ENCODE measurements around the gene RNF34.

Gene RNF34

DNA sequence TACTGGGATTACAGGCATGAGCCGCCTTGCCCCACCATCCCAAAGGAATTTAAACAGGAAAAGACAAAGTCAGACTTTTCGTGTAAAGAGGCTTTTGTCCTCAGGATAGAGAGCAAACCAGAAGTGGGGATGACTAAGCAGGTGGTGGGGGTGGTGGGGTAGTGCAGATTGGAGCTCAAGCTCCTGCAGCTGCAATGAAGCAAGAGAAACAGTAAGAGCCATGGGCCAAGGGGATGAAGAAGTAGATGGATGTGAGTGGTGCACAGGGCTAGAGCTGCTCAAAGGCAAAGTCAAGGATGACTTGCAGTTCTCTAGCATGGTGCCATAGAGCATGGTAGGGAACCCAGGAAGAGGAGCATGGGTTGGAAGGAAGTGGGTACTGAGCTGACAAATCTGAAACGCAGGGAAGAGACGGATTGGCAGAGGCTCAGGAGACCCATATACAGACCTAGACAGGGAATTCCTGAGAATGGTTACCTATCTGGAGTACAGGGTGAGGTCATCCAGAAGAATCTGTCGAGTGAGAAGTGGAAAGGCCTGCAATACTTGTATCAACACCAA, 11.4 kb upstream of the RNF34 start:
- in situ Hi-C loops (cut with HindIII; ENCODE audit: low sequenced_read_pairs): no loop called here

- in situ Hi-C loops (cut with HindIII; ENCODE audit: low sequenced_read_pairs): no loop called here
These were observed 9.1 kb upstream of the RNF34 start for GRCh38 chr12:121390856-121391255.

DNA sequence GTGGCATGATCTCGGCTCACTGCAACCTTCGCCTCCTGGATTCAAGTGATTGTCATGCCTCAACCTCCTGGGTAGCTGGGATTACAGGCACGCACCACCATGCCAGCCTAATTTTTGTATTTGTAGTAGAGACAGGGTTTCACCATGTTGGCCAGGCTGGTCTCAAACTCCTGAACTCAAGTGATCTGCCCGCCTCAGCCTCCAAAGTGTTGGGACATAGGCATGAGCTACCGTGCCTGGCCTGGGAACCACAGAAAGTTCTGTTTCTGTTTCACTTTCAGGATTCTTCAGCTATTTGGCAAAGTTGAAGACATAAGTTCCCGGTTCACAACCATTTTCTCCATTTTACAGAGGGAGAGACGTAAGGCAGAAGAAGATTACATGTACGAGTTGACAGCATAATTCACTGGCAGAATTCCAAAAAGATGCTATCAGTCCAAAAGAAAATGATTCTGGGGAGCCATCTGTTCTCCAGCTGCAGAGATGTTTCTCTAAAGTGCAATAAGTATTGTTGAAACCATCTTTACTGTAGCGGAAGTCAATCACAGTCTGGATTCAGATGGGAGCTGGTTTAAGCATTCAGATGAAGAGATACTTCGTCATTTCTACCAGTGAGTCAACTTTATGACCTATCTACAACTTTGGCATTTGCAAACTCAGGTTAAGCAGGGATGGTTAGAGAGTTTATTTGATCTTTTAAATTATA, 8.1 kb upstream of the RNF34 start:
- in situ Hi-C loops (cut with HindIII; ENCODE audit: low sequenced_read_pairs): no loop called here

GRCh38 chr12:121392325-121392716, 7.6 kb upstream of the RNF34 start:
- in situ Hi-C loops (cut with HindIII; ENCODE audit: low sequenced_read_pairs): no loop called here

DNA sequence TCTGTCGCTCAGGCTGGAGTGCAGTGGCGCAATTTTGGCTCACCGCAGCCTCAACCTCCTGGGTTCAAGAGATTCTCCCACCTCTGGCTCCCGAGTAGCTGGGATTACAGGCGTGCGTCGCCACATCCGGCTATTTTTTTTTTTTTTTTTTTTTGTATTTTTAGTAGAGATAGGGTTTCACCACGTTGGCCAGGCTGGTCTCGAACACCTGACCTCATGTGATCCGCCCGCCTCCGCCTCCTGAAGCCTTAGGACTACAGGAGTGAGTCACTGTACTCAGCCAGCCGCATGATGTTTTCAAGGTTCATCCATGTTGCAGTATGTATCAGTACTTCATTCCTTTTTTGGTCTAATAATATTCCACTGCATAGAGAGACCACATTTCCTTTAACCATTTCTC, 2.4 kb upstream of the RNF34 start:
- in situ Hi-C loops (cut with HindIII; ENCODE audit: low sequenced_read_pairs): no loop called here

DNA sequence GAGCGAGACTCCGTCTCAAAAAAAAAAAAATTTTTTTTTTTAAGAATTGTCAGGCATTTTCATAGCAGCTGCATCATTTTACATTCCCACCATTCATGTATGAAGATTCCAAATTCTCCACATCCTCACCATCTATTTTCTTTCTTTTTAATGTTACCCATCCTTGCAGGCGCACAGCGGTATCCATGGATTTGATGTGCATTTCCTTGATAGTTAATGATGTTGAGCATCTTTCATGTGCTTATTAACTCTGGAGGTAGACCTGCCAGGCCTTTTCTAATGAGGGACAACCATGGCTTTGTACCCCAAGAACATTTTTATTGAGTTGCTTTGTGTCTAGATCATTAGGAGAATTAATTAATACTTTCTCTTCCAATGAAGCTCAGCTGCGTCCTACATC, 1.6 kb upstream of the RNF34 start:
- in situ Hi-C loops (cut with HindIII; ENCODE audit: low sequenced_read_pairs): no loop called here

DNA sequence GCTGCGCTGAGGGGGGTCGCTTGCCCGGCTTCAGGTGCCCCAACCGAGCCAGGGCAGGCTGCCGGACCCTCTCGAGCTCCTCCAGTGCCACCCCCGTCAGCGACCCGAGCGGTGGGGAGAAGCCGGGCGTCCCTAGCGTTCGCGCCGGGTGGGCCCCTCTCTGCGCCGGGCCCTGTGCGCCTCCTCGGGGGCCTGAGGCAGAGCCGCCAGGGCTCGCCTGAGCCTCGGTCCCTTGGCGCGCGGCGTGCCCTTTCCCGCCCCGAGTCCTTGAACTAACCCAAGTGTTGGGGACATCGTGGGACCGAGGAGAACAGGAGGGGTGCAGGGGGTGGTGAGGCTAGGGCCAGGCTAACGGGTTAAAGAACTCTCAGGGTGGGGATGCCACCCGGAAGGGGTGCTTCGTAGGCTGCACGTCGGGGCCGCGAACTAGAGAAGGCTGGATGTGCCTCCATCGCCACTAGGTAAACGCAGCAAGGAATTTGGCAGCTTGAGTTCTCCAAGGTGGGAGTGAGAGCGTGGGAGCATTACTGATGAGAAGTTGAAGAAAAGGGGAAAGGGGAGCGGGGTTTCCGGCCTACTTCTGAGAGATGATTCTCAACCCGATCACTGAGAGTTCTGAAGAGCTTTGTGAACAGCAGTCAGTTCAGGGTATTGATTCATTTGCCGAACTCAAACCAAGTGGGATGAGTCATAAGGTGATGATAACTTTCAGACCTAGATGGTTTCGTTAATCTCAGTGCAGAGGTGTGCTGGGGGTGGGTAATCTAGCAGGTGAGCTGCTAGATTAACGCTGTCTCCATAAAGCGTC, 618 bp downstream of the RNF34 start:
- in situ Hi-C loops (cut with HindIII; ENCODE audit: low sequenced_read_pairs): no loop called here

DNA sequence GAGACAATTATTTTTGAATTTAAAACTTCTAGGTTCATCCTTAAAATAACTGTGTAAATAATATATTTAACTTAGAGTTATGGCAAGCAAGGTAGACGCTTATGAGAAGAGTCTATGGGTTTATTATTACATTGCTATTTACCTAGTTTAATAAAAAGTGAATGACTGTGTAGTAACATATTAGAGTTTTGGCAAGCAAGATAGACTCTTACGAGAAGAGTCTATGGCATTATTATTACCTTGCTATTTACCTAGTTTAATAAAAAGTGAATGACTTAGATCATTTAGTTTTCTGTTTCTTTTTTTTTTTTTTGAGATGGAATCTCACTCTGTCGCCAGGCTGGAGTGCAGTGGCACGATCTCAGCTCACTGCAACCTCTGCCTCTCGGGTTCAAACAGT, 3.8 kb downstream of the RNF34 start:
- in situ Hi-C loops (cut with HindIII; ENCODE audit: low sequenced_read_pairs): no loop called here

GRCh38 chr12:121404734-121405133, 4.8 kb downstream of the RNF34 start:
- in situ Hi-C loops (cut with HindIII; ENCODE audit: low sequenced_read_pairs): no loop called here

DNA sequence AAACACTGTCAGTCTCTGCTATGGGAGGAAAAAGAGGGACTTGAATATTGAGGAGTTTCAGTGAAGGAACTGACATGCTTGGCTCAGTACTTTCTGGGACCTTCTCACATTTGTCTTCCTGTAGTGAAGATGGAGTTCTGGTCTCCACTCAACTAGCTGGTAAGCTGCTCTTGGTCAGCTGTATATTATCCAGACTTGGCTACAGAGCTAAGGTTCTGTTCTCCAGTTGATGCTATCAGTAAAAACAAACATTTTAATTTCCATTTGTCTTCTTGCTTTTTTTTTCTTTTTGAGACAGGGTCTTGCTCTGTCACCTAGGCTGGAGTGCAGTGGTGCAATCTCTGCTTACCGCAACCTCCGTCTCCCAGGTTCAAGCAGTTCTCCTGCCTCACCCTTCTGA, 5.3 kb downstream of the RNF34 start:
- in situ Hi-C loops (cut with HindIII; ENCODE audit: low sequenced_read_pairs): no loop called here

DNA sequence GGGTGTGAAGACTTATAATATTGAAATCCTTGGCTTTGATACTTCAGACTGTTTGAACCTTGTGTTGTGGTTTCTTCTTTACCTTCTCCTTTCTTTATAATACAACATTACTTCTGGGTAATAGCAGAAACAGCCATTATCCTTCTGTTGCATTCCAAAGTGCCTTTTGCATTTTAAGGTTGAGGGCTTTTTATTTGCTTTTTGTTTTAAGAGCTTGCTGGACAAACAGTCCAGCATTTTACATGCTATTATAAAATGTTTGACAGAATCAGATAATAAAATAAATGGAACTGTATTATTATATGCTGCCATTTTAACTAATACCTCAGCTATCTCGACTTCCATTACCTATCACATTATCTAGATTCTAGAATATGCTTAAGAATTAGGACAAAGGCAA, 14.0 kb downstream of the RNF34 start:
- in situ Hi-C loops (cut with HindIII; ENCODE audit: low sequenced_read_pairs): no loop called here

DNA sequence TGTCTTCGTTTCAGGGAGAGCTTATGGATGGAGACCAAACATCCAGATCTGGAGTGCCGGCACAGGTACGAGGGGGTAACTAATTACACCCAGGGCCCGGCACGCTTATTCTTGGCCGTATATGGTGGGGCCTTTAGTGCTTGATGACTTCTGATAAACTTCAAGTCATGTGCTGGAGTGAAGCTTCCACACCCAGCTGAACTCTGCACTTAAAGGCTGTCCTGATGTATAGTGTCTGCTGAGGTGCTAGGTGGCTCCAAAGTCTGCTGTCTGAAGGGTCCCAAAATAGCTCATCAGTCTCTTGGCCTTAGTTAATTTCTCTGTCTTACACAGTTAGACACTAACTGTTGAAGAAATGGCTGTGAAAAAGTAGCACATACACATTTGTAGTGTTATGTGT, 17.9 kb downstream of the RNF34 start:
- in situ Hi-C loops (cut with HindIII; ENCODE audit: low sequenced_read_pairs): loop anchor here (5.0 kb wide), 2 partner anchors 51 to 101 kb away; no protein-coding TSS in a partner anchor

GRCh38 chr12:121420109-121420508, 20.2 kb downstream of the RNF34 start:
- in situ Hi-C loops (cut with HindIII; ENCODE audit: low sequenced_read_pairs): no loop called here

GRCh38 chr12:121423253-121423652, 23.3 kb downstream of the RNF34 start:
- in situ Hi-C loops (cut with HindIII; ENCODE audit: low sequenced_read_pairs): no loop called here

GRCh38 chr12:121423682-121424623, 24.0 kb downstream of the RNF34 start:
- in situ Hi-C loops (cut with HindIII; ENCODE audit: low sequenced_read_pairs): no loop called here

GRCh38 chr12:121424624-121424975, 24.7 kb downstream of the RNF34 start:
- in situ Hi-C loops (cut with HindIII; ENCODE audit: low sequenced_read_pairs): no loop called here

GRCh38 chr12:121427556-121428050, 27.7 kb downstream of the RNF34 start:
- in situ Hi-C loops (cut with HindIII; ENCODE audit: low sequenced_read_pairs): no loop called here

- in situ Hi-C loops (cut with HindIII; ENCODE audit: low sequenced_read_pairs): no loop called here
These were observed 29.0 kb downstream of the RNF34 start for GRCh38 chr12:121428883-121429282.

DNA sequence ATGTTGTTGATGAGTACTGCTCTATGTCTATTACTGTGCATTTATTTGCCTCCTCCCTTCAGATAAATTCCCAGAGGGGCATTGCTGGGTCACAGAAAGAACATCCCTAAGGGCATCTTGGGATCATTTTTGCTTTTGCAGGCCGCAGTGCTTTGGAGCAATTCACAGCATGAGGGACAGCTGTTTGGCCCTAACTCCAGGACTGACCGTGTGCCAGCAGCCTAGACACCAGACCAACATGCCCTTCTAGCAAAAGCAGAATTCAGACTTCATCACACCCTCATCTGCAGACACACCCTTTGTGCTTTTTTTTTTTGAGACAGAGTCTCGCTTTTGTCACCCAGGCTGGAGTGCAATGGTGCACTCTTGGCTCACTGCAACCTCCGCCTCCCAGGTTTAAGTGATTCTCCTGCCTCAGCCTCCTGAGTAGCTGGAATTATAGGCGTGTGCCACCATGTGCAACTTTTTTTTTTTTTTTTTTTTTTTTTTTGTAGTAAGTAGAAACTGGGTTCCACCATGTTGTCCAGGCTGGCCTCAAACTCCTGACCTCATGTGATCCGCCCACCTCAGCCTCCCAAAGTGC, 31.0 kb downstream of the RNF34 start:
- in situ Hi-C loops (cut with HindIII; ENCODE audit: low sequenced_read_pairs): no loop called here

GRCh38 chr12:121432740-121433480, 33.0 kb downstream of the RNF34 start:
- in situ Hi-C loops (cut with HindIII; ENCODE audit: low sequenced_read_pairs): no loop called here
